GM18517 (cell line): ENCODE measurements around the gene CYP26A1.

Experiments used
- ATAC-seq: cut with Tn5 transposase; IDR thresholded peaks from one replicate; pipeline ENCODE4 v1.9.1; 2021; ENCODE audit warnings: mild to moderate bottlenecking, moderate library complexity; ENCODE audit not compliant: unreplicated experiment

The CYP26A1 gene

DNA sequence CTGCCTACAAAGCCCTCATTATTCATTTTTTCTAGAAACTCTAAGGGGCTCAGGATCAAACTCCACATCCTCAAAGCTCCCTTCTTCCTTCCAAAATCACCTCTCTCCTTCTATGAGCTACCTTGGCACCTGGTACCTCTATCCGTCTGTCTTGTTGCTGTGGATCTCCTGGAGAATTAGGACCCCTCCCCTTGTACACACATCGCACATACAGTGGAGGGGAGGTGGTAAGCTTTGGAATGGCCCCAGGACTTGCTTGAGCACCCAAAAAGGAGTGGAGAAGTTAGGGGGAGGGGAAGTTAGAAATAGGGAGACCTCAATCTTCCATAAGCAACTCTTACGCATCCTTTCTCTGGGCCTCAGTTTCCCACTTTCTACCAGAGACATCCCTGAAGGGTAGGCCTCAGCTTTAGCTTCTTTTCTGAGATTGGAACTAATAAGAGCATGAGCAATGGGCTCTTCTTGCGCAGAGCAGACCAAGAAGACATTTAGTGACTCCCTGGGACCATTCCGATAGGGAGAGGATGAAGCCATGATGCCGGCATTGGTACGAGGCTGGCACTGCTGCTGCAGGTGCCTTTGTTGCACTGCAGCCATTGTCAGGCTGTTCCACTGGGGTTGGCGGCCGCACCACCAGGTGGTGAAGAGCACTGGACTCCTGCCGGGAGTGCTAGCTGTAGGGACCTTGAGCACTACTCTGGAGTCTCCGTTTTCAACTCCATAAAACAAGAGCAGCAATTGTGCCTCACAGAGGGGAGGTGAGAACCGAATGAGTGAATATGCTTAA, 8.6 kb upstream of the CYP26A1 start:
- ATAC-seq = no peak

- ATAC-seq = no peak
These were observed 7.8 kb upstream of the CYP26A1 start for GRCh38 chr10:93065675-93066543.

GRCh38 chr10:93066544-93066913, 7.2 kb upstream of the CYP26A1 start:
- no peak for ATAC-seq

GRCh38 chr10:93067443-93068365, 6.0 kb upstream of the CYP26A1 start:
- ATAC-seq = no peak

DNA sequence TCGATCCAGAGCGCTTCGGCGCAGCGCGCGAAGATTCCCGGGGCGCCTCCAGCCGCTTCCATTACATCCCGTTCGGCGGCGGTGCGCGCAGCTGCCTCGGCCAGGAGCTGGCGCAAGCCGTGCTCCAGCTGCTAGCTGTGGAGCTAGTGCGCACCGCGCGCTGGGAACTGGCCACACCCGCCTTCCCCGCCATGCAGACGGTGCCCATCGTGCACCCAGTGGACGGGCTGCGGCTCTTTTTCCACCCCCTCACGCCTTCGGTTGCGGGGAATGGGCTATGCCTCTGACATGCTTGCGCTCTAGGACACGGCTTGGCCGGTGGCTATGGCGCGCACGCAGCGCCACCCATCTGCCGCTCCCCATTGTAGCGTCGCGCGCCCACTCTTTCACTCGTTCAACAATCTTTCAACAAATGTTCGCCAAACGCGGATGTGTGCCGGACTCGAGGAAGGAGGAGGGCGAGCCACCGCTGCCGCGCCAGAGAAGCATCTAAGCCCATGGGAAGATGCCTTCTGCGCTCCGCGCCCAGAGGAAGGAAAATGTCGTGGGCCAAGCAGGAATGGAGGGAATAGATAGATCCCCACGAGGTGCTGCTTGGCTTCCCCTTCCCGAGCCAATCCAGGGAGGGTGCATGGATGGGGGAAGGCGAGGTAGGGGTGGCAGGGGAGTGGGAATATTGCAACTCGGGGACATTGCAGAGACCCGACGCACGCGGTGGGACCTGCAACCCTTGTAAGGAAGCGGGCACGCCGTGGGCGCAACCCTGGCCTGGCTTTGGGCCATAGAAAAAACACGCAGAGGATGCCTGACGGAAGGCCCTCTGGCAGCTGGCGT, 5.1 kb upstream of the CYP26A1 start:
- ATAC-seq = no peak

GRCh38 chr10:93069245-93069561, 4.5 kb upstream of the CYP26A1 start:
- ATAC-seq = no peak

DNA sequence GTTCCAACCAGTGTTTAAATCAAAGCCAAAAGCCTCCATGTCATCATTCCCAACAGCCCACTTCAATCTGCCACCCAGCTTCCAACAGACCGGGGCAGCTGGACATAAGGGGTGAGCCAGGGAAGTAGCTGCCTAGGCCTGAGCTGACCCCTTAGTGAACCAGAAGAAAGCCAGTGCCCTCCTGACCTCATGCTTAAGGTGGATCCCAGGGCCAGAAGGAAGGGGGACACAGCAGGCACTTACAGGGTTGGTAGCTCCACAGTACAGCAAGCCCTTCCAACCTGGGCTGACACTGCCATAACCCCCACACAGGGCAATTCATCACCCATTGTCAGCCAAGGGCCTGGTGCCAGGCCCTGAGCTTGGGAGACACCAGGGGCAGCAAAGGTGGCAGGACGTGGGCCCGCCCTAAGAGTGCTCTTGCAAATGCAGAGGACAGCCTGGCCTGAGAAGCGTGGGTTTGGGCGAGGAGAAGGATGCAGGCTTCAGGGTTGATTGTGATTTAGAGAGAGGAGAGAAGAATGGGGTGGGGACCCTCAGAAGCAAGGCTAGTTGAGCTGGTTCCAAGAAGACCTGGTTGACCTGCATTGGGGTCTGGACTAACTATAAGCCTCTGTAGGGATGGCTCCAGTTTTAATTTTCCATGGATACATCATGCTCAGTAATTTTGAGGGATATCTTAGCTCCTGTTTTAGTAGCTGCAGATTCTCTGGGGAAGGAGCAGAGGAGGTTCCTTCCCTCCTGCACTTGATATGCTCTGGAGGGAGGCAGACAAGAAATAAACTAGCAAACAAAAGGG, 3.1 kb upstream of the CYP26A1 start:
- ATAC-seq = no peak

- ATAC-seq = no peak
These were observed 2.6 kb upstream of the CYP26A1 start for GRCh38 chr10:93071177-93071472.

DNA sequence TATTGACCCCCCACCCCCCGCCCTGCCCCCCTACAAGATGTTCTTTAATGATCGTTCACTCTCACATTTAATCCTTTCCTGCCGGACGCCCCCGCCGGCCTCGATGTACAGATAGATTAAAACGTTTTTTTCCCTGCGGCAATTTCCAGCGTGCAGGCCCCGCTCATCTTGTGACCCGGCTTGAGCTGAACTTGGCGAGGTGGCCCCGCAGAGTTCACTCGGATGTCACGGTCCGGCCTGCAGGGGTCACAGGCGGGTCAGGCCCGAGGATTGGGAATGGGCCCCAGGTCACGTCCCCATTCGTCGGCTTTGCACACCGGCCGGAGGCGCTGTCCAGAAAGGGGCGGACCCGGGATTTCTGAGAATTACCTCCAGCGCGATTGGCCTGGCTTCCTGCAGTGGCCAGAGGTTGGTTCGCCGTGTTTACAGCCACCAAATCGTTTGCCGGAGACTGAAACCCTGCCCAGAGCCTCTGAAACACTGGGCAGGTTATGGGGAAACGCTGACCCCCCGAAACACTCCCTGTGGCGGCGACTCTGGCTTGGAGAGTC, 1.9 kb upstream of the CYP26A1 start:
- ATAC-seq = no peak

- no peak for ATAC-seq
These were observed 1.4 kb upstream of the CYP26A1 start for GRCh38 chr10:93072225-93072712.

- ATAC-seq = no peak
These were observed 767 bp upstream of the CYP26A1 start for GRCh38 chr10:93072713-93073538.

- ATAC-seq = no peak
These were observed 479 bp downstream of the CYP26A1 start for GRCh38 chr10:93074147-93074596.

DNA sequence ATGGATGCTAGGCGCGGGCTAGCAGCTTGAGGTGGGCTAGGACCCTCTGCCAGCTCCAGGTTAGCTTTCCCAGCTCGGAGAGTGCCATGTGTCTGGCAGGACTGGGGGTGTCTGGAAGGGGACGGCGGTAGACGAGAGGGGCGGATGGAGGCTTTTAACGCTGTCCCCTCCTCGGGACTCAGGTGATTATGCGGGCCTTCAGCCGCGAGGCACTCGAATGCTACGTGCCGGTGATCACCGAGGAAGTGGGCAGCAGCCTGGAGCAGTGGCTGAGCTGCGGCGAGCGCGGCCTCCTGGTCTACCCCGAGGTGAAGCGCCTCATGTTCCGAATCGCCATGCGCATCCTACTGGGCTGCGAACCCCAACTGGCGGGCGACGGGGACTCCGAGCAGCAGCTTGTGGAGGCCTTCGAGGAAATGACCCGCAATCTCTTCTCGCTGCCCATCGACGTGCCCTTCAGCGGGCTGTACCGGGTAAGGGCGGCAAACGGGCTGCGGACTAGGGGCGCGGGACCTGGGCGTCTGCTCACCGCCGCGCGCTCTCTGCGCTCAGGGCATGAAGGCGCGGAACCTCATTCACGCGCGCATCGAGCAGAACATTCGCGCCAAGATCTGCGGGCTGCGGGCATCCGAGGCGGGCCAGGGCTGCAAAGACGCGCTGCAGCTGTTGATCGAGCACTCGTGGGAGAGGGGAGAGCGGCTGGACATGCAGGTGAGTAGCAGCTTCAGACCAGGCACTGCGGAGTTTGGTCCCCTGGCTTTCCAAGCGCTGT, 1.1 kb downstream of the CYP26A1 start:
- no peak for ATAC-seq

DNA sequence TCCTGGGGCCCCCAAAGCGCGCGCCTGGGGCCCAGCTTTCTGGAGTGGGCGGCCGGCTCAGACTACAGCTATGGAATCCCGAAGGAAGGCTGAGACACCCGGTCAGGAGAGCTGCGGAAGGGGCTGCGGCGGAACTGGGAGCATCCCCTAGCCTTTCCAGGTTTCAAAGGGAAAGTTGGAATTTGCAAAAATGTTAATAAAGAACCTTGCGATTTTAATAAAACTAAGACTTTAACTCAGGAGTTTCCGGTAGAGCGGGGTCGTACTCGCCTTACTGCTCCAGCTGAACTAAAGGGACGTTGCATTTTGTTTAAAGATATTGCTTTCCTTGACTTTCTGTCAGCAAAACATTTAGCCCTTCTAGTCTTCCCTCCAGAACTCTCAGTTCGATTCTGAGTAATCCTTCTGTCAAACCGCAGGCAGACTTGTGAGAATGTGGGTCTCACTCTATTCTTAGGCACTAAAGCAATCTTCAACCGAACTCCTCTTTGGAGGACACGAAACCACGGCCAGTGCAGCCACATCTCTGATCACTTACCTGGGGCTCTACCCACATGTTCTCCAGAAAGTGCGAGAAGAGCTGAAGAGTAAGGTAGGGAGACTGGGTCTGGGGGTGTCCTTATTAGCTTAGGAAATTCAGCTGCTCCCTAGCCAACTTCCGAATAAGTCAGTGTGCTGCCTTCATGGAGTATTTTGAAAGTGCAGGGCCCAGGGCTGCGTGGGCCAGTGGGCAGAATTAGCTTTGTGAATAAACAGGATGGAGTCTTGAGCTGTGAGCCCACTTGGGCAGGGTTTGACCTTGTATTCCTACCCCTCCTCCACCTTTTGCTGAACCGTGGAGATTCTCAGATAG, 1.9 kb downstream of the CYP26A1 start:
- ATAC-seq = no peak

- ATAC-seq = no peak
These were observed 3.2 kb downstream of the CYP26A1 start for GRCh38 chr10:93076871-93077270.

DNA sequence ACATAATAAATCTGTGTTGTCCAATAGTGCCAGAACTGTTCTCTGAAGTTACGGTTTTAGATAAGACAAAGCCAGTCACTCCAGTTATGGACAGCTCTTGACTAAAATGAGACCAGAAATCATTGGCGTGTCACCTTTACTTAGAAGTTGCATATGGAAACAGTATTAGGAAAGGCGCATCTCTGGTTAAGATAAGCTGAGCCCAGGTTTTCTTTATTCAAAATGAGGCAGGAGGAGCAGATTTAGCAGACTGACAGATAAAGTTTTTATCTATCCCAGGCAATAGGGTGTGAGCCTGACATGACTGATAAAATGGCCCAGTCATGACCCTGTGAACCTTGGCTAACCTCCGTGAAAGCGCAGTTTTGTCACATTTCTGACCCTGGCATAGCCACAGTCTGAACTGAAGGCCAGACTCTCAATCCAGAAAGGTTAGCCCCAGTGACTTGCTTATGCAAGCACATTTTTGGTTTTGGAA, 4.2 kb downstream of the CYP26A1 start:
- no peak for ATAC-seq
